GOT3 (cell line): ENCODE measurements around the gene ORM2.

Source experiments
- DNase-seq: peaks from one replicate; lab custom pipeline; 2025; ENCODE audit warnings: mixed read lengths; lab: John Stamatoyannopoulos, UW

Gene ORM2

DNA sequence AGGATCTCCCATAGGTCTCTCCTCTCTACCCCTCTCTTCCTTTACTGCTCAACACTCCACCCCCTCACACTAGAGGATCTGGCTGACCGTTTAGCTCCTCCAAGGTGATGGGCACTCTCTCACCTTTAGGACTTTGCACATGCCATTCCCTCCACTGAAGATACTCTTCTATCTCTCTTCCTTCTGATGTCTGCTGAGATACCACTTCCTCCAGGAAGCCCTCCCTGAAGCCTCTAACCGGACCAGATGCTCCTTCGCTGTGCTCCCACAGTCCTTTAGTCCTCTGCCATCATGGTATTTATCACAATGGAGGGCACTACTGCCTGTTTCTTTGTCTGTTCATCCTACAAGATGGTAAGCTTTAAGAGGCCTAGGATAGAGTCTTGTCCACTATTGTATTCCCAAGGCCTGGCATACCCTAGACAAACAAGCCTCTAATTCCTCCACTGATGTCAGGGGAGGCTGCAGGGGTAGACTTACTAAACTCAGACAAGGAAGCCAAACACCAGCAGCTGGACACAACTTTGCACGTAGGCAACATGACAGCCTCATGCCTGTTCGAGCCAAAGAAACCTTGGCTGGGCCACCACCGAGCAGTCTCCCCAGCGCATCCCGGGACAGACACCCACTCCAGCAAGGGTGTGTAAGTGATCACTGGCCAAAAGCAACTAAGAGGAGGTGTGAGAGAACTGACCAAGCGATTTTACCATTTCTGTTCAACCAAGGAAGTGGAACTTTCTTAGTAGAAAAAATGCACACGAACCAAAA, 20.2 kb downstream of the ORM2 start:
- no peak for DNase-seq

DNA sequence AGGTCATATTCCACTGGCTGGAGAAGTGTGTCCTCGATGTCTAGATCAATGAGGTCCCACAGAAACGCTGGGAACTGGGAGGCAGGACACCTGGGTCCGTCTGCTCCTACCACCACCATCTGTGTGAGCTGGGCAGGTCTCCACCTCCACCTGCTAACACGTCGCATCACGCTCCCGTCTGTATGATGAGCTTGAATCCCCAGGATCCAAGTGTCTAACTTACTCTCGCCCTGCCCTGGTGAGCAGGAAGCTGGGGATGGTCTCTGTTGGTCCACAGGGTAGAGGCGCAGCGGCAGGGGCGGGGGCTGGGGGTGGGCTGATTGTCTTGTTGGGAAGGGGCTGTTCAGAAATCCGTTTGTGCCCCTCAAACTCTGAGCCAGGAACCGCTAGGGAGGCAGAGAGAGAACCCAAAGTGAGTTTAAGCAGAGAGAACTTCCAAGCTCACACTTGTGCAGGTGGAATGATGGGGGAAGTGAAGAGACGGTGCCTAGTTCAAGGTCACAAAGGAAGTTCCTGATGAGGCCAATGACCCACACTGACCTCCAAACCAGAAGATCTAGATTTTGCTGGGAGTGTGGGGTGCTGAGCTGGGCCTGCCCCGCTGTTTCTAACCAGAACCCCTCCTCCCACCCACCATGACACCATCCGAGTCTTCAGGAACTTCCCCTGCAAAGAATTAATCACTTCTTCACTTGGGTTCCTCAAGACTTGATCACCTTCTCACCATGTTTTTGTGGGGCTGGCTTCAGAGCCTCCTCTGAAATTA, 21.1 kb downstream of the ORM2 start:
- DNase-seq, result no peak

DNA sequence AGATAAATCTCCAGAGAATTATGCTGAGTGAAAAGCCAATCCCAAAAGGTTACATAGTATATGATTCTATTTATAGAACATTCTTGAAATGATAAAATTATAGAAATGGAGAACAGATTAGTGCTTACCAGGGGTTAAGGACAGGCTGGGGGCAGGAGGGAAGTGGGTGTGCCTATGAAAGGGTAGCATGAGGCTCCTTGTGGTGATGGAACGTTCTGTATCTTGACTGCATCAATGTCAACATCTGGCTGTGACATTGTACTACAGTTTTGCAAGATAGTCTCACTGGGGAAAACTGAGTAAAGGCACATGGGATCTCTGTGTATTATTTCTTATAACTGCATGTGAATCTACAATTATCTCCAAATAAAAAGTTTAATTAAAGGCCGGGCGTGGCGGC, 22.3 kb downstream of the ORM2 start:
- no peak for DNase-seq

DNA sequence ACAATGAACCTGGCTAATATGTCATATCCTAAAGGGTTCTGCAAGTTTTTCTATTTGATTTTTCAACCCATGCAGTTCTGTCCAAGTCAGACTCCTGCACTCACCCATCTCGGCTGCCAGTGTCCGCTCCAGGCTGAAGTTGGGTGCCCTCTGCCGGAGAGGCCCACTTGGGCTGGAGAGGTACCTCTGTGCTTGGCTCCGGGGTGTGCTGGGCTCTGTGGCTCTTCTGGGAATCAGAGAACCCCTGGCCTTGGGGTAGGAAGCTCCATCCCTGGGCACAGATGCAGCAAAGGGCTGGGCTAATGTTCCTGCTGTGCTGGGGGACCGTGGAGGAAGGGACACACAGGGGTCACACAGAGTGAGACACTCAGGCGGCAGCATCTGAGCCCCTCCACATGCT, 26.2 kb downstream of the ORM2 start:
- no peak for DNase-seq

DNA sequence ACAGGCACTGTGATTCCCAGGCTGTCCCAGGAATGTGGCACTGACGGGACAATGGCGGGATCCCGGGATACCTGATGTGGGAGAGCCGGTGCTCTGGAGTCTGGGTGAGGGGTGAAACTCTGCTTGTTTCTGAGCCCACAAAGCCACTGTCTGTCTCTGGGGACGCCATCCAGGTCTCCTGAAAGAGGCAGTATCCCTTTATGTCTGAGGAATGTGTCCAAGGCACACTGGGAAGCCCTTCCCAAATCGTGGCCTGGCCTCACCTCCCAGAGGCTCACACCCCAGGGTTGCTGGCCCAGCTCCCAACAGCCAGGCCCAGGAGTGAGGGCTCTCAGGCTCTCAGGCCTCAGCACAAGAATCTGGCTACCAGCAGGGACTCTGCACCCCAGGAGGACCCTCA, 27.1 kb downstream of the ORM2 start:
- DNase-seq, result no peak

DNA sequence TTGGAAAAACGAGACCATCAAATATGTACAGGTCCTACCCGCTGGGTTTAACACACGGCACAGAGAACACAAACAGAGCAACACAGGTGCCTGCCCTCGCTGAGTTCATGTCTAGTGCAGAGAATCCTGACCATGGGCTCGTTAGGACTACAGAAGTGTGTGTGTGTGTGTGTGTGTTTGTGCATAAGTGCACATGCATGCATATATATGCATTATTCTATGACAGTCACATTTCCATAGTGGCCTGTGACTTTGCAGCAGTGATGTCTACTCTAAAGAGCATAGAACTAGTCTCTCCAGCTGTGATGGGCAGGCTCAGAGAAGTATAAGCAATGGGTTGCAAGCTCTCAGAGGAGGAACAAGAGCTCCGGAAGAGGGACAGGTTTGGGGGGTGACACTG, 27.7 kb downstream of the ORM2 start:
- no peak for DNase-seq

DNA sequence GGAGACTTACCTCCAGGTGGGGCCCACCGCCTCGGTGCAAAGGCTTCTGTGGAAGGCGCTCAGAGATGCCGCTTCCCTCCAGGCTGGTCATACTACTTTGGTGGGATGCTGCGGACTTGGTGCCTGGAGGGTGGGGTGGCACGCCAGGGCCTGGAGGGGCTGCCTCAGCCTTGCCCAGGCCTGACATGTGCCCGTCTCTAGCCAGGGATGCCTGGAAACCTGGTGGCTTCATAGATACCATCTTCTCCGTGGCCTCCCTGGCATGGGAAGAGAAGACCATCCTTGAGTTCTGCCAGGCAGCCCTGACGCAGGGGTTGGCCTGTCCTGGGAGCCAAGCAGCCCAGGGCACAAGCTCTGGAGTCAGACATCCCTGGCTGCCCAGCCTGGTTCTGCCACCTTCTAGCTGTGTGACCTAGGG, 28.3 kb downstream of the ORM2 start:
- no peak for DNase-seq

DNA sequence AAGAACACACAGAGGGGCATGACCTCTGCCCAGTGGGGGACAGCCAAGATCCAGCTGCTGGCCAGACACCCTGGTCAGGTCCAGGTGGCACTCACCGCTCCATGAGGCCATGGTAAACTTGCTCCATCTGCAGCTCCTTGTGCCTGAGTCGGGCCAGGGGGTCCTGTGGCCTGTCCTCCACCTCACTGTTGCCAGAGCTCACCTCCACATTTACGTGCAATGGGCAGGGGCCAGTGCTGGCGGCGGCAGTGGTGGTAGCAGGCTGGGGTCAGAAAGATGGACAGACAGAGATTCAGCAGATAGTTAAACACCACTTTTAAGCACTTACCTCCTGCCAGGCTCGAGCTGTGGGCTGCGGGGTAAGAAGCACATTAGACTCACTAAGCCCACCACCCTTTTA, 30.1 kb downstream of the ORM2 start:
- no peak for DNase-seq

DNA sequence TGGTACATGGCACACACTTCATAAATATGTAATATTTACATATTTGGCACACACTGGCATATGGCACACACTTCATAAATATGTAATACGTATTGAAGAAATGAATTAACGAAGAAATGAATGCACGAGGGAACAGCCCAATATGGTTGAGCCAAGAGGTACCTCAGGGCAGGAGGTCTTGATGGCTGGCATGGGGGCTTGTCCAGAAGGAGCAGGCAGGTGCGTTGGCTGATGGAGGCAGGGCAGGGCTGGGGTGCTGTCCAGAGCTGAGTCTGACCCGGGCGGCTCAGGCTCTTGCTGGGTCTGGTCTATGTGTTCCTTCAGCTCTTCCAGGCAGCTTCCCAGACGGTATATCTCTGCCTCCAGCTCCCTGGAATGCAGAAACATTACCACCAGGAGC, 31.9 kb downstream of the ORM2 start:
- no peak for DNase-seq

DNA sequence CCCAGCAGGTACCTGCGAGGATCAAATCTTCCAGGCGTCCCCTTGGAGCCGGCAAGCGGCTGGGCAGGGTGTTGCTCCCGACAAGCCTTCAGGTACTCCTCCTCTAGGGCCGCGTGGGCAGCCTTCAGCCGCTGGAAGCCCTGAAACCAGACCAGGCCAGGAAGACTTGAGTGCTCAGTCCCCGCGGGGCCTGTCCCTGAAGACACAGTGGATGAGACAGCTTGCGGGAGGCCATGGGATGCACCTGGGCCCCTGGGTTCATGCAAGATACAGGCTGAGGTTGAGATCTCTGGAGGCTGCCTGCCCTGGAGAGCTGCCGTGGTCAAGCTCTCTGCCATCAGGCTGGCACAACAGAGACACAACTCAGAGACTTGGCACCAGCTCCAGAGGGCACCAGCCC, 32.7 kb downstream of the ORM2 start:
- no peak for DNase-seq

DNA sequence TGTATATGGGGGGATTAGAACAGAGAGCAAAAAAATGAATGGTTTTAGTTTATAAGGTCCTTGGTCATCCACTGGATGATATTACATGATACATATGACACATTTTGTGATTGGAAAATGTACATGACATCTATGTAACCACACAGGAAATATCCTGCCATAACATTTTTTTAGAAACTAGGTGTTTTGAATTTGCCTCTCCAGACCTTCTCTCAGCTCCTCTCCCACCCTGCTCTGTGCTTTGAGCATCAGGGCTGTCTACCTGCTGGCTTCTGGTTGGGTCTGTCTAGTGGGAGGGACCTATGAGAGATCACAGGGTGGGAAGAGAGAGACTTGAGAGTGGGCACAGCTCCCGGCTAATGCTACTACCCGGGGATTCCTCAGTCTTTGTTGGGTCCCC, 33.8 kb downstream of the ORM2 start:
- no peak for DNase-seq

DNA sequence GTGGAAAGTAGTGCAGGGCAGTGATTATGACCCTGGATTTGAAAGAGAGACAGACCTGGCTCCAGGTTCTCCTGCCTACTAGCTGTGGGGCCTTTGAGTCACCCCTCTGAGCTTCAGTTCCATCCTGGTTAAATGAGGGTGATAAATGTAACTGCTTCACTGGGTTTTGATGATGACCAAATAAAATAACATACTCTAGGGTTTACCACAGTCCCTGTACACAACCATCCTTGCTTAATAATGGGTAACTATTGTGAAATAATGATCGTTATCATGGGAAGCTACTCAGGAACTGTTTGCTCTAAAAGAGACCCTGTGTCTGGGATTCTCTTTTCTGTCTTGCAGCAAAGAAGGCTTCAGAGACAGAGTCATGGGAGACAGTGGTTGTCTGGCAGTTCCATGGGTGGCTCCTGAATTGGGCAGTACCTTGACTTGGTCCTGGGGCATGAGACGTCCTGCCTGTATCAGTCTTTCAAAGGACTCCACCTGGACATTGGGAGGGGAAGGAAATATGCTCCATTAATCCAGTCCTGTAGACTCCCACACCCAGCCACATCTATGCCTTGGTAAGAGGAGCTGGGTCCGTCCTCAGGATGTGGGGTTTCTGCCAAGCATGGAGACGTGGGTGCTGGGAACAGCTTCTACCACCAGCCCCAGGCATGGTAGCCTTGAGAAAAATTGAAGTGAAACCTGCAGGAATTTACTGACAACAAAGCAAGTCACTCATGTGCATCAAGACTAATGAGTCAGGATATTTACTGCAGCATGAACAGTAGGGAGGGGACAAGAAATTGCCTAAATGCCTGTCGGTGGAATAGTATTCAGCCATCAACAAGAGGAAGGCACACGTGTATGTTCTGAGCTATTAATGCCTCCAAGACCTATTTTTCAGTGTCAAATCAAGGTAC, 34.7 kb downstream of the ORM2 start:
- no peak for DNase-seq

DNA sequence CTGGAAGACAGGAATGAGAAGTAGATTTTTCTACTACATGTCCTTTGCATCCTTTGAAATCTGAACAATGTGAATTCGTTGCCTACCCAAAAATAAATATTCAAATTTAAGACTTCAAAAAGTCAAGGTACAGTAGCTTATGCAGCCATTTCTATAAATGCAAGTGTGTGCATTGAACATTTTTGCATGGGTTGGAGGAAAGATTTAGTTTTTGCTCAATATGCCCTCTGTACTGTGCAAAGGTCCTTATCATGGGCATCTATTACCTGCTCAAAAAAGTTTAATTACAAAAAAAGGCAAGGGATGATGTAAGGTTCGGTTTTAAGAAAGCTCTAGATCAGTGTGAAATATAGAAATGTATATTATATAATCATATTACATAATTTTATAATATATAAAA, 35.5 kb downstream of the ORM2 start:
- no peak for DNase-seq

DNA sequence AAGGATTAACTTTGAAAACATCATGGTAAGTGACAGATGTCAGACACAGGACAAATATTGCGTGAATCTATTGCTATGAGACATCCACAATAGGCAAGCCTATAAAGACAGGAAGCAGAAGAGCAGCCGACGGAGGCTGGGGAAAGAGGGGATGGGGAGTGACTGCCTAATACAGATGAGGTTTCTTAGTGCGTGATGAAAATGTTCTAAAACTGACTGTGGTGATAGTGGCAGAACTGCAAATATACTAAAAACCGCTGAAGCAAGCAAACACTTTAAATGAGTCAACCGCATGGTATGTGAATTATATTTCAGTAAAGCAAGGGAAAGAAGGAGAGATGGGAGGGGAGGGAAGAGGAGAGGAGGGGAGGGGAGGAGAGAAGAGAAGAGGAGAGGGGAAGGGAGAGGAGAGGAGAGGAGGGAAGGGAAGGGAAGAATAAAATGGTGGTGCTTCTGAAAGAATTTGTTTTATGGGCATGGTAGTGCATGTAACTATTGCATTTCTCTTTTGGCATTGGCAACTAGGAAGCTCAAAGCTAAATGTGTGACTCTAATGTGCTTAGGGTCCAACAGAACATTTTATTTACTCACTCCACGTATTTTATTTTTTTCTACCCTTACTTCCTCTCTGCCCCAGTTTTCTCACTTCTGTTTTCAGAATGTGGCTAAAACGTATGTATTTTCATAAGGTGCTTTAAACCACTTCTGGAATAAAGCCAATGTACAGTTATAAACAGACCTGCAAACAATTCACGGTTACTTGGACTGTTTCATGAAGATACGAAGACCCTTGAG, 36.9 kb downstream of the ORM2 start:
- no peak for DNase-seq

DNA sequence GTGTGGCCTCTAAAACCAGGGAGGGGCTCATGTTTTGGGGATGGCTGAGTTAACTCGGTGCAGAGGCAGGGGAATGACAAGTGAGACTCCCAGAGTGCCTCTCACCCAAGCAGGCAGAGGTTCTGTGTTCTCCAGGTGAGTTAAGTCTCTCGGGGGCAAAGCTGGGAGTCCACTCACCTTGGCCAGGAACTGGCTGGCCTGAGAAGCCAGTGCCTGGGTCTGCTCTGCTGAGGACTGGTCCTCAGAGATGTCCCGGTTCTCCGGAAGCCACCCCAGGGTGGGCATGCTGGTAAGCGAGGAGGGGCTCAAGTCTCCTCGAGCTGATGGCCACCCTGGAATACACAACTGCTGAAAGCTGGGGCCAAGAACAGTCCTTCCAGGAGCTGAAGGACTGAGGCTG, 37.7 kb downstream of the ORM2 start:
- DNase-seq, result no peak

DNA sequence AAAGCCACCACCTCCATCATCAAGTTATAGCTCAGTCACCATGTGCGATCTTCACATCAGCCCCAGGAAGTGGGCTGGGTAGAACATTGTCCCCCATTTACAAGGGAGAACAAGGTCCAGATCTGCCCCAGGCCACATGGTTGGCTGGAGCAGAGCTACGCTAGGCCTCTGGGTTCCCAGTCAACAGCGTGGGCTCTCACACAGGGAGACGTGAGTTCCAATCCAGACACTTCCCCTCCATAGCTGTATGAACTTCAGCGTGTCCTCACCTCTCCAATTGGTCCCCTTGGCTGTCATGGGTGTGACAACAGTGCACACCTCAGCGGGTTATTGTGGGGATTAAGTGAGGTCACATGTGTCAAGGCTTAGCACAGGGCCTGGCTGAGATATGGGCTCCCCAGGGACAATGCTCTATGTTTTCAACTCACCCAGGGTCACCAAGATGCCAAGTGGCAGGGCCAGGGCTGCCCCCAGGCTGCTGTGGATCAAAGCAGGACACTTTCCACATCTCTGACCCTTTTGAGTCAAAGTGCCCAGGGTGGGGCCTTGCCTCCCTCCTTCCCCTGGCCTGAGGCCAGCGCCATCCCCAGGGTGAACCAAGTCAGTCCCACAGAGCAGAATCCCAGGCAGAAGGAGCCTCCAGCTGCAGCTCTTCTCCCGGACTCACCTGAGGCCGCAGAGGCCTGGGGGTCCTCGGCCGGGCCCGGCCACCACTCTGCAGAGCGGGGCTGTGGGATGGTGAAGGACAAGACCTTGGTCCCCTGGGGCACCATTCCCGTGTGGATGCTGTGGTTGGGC, 38.3 kb downstream of the ORM2 start:
- DNase-seq, result no peak

DNA sequence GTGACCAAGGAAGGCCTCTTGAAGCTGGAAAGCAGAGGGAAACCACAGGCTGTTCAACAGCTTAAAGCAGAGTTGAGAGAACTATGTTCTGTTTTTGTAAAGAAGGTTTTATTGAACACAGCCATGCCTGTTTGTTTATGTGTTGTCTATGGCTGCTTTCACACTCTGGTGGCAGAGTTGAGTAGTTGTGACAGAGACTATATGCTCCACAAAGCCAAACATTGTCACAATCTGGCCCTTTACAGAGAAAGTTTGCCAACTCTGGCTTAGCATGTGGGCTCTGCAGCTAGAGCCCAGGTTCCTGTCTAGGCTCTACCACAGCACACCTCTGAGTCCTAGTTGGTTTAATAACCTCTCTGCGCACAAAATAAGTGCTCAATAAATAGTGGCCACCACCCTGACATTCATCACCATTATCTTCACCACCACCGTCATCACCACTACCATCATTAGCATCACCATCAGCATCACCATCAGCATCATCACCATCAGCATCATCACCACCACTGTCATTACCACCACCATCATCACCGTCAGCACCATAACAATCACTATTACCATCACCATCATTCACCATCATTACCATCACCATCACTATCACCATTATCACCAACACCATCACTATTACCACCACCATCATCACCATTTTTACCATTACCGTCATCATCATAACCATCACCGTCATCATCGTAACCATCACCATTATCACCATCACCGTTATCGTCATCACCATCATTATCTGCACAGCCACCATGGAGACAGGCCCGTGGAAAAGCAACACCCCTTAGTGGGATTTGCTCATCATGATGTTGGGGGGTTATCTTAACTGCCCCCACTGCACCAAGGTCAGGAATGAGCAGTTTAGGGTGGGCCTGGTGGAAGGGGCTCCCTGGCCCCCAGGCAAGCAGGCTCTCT, 39.8 kb downstream of the ORM2 start:
- DNase-seq, result no peak

DNA sequence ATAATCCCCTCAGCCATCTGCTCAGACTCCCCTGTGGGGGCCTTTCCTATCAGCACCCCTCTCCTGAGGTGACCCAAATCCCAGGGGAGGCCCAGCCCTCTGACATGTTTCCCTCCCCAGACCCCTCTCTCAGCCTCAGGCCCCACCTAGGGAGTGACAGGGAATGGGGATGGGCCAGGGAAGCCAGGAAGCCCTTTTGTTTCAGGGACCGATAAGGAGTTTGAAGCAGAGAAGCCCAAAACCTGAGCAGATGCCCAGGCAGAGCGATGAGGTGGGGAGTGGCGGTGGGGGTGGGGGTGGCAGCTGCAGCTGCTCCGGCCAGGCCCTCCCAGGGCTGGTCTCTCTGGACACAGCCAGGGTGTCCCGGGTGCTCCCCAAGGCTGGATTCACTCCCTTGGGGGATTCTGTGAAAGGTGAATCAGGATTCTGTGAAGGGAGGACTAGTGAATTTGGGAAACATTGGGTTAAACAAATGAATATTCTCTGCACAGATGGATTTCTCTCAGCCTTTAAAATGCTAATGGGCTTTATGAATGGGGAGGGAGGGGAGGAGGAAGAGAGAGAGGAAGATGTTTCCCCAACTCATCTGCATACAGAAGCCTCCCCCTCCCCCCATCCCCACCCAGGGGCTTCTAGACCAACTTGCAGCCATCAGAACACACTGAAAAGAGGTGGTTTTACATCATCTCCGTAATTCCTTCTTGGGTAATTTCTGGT, 40.7 kb downstream of the ORM2 start:
- no peak for DNase-seq

DNA sequence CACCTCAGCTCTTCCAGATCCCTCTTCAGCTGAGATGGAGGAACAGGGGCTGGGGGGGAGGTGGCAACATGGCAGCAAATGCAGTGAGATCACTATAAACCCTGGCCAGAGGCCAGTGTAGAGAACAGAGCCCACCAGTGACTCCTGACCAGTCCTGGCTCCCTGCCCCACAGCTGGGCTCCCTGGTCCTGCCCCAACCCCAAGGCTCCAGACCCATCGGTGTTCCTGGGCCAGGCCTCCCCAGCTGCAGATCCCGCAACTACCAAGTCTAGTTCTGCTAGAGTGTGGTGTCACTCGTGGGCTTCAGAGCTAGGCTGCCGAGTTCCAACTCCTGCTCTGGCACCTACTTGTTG, 41.3 kb downstream of the ORM2 start:
- no peak for DNase-seq
